ENCODE results near the gene SH2D3C.

SH2D3C gene

DNA sequence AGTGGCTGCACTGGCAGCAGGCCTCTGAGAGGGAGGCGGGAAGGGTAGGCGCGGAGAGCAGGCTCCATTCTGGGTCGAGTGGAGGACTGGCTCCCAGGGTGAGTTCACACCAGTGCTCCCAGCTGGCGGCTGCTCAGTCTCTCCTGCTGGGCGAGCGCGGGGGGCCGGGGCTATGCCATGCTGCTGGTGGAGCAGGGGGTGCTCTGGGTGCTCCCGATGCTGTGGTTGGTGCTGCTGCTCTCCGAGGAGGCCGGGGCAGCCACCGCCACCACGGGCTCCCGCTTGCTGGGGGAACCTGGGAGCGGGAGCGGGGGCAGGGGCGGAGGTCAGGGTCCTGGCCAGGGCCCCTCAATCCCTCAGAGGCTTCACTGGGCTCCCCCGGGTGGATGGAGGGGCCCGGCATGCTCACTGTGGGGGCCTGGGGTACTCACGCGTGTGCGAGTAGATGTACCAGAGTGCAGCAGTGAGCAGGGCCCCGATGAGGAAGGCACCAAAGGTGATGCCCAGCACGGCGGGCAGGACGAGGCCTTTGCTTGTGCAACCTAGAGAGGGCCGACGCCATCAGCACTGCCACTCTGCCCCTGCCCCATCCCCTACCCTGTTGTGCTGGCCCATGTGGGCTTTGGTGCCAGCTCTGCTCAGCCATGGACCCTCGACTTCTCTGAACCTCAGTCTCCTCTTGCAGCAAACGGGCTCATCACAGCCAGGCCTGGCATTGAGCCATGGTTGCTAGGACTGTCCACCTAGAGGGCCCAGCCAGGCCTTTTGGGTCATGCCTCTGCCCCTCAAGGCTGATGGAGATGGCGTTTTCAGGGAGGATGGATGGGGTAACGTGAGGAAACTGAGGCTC, 37.3 kb upstream of the SH2D3C start:
- H4K20me1 ChIP-seq (ENCODE audit: insufficient read depth, low read length), result no peaks in the 10 kb centered on the region

DNA sequence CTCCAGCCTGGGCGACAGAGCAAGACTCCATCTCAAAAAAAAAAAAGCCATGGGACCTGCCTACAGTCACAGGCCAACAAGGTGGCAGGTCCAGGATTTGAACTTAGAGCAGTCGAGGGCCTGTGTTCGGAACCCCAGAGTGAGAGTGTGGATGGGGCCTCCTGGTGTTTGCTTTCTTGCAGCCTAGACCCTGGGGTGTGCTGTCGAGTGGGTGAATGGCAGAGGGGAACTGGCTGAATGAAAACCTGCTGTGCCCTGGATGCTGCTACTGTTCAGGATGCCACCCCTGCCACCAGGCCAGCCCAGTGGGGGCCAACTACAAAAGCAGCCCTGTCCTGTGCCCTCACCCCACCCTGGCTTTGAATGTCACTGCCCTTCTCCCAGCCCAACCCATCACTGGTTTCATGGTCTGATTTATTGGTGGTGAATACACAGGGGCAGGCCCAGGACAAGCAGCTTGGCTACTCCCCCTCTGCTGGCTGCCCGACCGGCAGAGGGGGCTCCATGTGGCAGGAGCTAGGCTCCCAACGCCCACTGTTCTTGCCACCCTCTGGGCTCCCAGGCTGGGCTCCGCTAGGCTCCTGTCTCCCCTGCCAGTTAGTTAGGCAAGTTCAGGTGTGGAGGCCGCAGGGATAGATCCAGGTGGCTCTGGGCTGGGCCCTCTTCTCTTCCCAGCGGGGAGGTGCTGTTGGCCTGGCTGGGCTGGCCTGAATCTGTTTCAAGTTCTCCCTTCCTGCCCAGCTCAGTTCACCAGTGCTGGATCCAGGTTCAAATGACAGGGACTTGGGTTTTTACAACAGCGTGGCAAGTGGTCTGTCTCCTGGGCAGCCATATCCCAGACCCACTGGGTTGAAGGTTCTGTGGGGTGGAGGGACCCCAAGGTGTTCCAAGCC, 36.4 kb upstream of the SH2D3C start:
- no peaks in the 10 kb centered on the region for H3K27me3 ChIP-seq (ENCODE audit: insufficient read depth, low read length)
- no peak overlapping the region for H3K4me2 ChIP-seq (ENCODE audit: low read length)
- H4K20me1 ChIP-seq (ENCODE audit: insufficient read depth, low read length), result no peaks in the 10 kb centered on the region
- H3F3A ChIP-seq (ENCODE audit: insufficient read depth, low read length), result no peaks in the 10 kb centered on the region
- H2AFZ ChIP-seq (ENCODE audit: low read length), result no peak overlapping the region
- no peaks in the 10 kb centered on the region for H3K9me2 ChIP-seq (ENCODE audit: low read depth, low read length)
- TF ChIP-seq EZH2 (IDR thresholded peaks at IDR 0.05; ENCODE audit: borderline replicate concordance, low read length), result no peak
- TF ChIP-seq, protein P1, sequence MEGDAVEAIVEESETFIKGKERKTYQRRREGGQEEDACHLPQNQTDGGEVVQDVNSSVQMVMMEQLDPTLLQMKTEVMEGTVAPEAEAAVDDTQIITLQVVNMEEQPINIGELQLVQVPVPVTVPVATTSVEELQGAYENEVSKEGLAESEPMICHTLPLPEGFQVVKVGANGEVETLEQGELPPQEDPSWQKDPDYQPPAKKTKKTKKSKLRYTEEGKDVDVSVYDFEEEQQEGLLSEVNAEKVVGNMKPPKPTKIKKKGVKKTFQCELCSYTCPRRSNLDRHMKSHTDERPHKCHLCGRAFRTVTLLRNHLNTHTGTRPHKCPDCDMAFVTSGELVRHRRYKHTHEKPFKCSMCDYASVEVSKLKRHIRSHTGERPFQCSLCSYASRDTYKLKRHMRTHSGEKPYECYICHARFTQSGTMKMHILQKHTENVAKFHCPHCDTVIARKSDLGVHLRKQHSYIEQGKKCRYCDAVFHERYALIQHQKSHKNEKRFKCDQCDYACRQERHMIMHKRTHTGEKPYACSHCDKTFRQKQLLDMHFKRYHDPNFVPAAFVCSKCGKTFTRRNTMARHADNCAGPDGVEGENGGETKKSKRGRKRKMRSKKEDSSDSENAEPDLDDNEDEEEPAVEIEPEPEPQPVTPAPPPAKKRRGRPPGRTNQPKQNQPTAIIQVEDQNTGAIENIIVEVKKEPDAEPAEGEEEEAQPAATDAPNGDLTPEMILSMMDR (IDR thresholded peaks at IDR 0.05; ENCODE audit: low read length), result no peak
- H3K4me3 ChIP-seq (ENCODE audit: low read depth, low read length, poor library complexity, severe bottlenecking), result no peak overlapping the region
- no peak overlapping the region for H3K9ac ChIP-seq (ENCODE audit: low read length)
- no peaks in the 10 kb centered on the region for H3K4me1 ChIP-seq (ENCODE audit: insufficient read depth, low read length, severe bottlenecking)
- H3K27ac ChIP-seq (ENCODE audit: low read depth, low read length, poor library complexity, severe bottlenecking), result no peak overlapping the region
- no peaks in the 10 kb centered on the region for H3K79me2 ChIP-seq (ENCODE audit: insufficient read depth, low read length)
- H3K9me3 ChIP-seq (ENCODE audit: low read length), result no peaks in the 10 kb centered on the region
- peaks cover 39% of the 10 kb centered on the region for H3K36me3 ChIP-seq (ENCODE audit: insufficient read depth, low read length)

More for the DNA sequence above, 37.3 kb upstream of the SH2D3C start:
- TF ChIP-seq, protein P1 (IDR thresholded peaks at IDR 0.05; ENCODE audit: low read length), result no peak
- TF ChIP-seq EZH2 (IDR thresholded peaks at IDR 0.05; ENCODE audit: borderline replicate concordance, low read length), result no peak
- Histone ChIP-seq H3K4me1 (ENCODE audit: insufficient read depth, low read length, severe bottlenecking) (no peaks in the 10 kb centered on the region), H3K9ac (ENCODE audit: low read length) (no peak overlapping the region), H3K9me3 (ENCODE audit: low read length) (no peaks in the 10 kb centered on the region), H3K4me3 (ENCODE audit: low read depth, low read length, poor library complexity, severe bottlenecking) (no peak overlapping the region), H2AFZ (ENCODE audit: low read length) (no peak overlapping the region), H3K79me2 (ENCODE audit: insufficient read depth, low read length) (no peaks in the 10 kb centered on the region), H3K27ac (ENCODE audit: low read depth, low read length, poor library complexity, severe bottlenecking) (no peak overlapping the region), H3K36me3 (ENCODE audit: insufficient read depth, low read length) (peaks cover 31% of the 10 kb centered on the region), H3F3A (ENCODE audit: insufficient read depth, low read length) (no peaks in the 10 kb centered on the region), H3K9me2 (ENCODE audit: low read depth, low read length) (no peaks in the 10 kb centered on the region), H3K4me2 (ENCODE audit: low read length) (no peak overlapping the region), H3K27me3 (ENCODE audit: insufficient read depth, low read length) (no peaks in the 10 kb centered on the region)

DNA sequence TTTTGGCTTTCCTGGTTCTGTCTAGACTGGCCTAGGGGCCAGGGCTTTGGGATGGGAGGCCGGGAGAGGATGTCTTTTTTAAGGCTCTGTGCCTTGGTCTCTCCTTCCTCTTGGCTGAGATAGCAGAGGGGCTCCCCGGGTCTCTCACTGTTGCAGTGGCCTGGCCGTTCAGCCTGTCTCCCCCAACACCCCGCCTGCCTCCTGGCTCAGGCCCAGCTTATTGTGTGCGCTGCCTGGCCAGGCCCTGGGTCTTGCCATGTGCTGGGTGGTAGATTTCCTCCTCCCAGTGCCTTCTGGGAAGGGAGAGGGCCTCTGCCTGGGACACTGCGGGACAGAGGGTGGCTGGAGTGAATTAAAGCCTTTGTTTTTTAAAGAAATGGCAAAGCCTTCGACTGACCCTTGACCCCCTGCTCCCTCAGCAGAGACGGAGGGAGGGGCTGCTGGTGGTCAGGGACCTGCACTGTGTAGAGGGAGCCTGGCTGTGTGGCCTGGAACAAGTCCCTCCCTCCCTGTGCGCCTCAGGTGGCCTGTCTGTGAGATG, 35.3 kb upstream of the SH2D3C start:
- no peak overlapping the region for H3K4me2 ChIP-seq (ENCODE audit: low read length)
- no peaks in the 10 kb centered on the region for H3K79me2 ChIP-seq (ENCODE audit: insufficient read depth, low read length)
- no peak overlapping the region for H3K9ac ChIP-seq (ENCODE audit: low read length)
- H3K36me3 ChIP-seq (ENCODE audit: insufficient read depth, low read length), result peaks cover 48% of the 10 kb centered on the region
- no peaks in the 10 kb centered on the region for H3K9me2 ChIP-seq (ENCODE audit: low read depth, low read length)
- H3K4me1 ChIP-seq (ENCODE audit: insufficient read depth, low read length, severe bottlenecking), result no peaks in the 10 kb centered on the region
- no peak overlapping the region for H3K4me3 ChIP-seq (ENCODE audit: low read depth, low read length, poor library complexity, severe bottlenecking)
- no peaks in the 10 kb centered on the region for H4K20me1 ChIP-seq (ENCODE audit: insufficient read depth, low read length)
- no peaks in the 10 kb centered on the region for H3F3A ChIP-seq (ENCODE audit: insufficient read depth, low read length)
- no peak overlapping the region for H2AFZ ChIP-seq (ENCODE audit: low read length)
- H3K27me3 ChIP-seq (ENCODE audit: insufficient read depth, low read length), result no peaks in the 10 kb centered on the region
- no peak overlapping the region for H3K27ac ChIP-seq (ENCODE audit: low read depth, low read length, poor library complexity, severe bottlenecking)
- H3K9me3 ChIP-seq (ENCODE audit: low read length), result no peaks in the 10 kb centered on the region
- TF ChIP-seq, protein P1 (IDR thresholded peaks at IDR 0.05; ENCODE audit: low read length), result no peak
- TF ChIP-seq EZH2 (IDR thresholded peaks at IDR 0.05; ENCODE audit: borderline replicate concordance, low read length), result no peak

Measured in OCI-LY1 (cell line).